ENCODE results near the gene GNAQ. TPM values are rescaled to one million over a fixed set of nuclear protein-coding genes. Genes with fewer than 3 reads are reported as not detected.

The GNAQ gene
- total and polyA plus RNA-seq, 2 experiments from 2014 or later, result 21.1 to 32.8 TPM

- no peak for TF ChIP-seq CTCF (IDR thresholded peaks at IDR 0.05; ENCODE audit: low read depth, low read length)
- Histone ChIP-seq H3K27ac (peak overlapping the region; percentile 60), H3K27me3 (no peaks in the 10 kb centered on the region)
These were observed 173.9 kb downstream of the GNAQ start for GRCh38 chr9:77857513-77858259.

GRCh38 chr9:77856615-77857014 is 175.0 kb downstream of the GNAQ start:
- Histone ChIP-seq H3K9me3 (ENCODE audit: low read depth) (no peaks in the 10 kb centered on the region), H3K4me3 (no peak overlapping the region), H3K36me3 (no peaks in the 10 kb centered on the region), H3K27ac (peak overlapping the region; percentile 60), H3K27me3 (no peaks in the 10 kb centered on the region), H3K4me1 (ENCODE audit: low read depth) (peaks cover 8% of the 10 kb centered on the region)
- no peak for DNase-seq (ENCODE audit: low read depth in 1 of 2, low spot score in 1 of 2)
- no peak for TF ChIP-seq CTCF (IDR thresholded peaks at IDR 0.05; ENCODE audit: low read depth, low read length)

More at GRCh38 chr9:77857513-77858259, 173.9 kb downstream of the GNAQ start:
- H3K4me1 ChIP-seq (ENCODE audit: low read depth), result peaks cover 8% of the 10 kb centered on the region
- H3K4me3 ChIP-seq, result no peak overlapping the region
- no peak for DNase-seq (ENCODE audit: low read depth in 1 of 2, low spot score in 1 of 2)
- H3K9me3 ChIP-seq (ENCODE audit: low read depth), result no peaks in the 10 kb centered on the region
- no peaks in the 10 kb centered on the region for H3K36me3 ChIP-seq

- Histone ChIP-seq H3K27ac (no peak overlapping the region), H3K4me1 (ENCODE audit: low read depth) (peaks cover 8% of the 10 kb centered on the region), H3K36me3 (no peaks in the 10 kb centered on the region), H3K9me3 (ENCODE audit: low read depth) (no peaks in the 10 kb centered on the region), H3K27me3 (no peaks in the 10 kb centered on the region), H3K4me3 (no peak overlapping the region)
- no peak for DNase-seq (ENCODE audit: low read depth in 1 of 2, low spot score in 1 of 2)
- TF ChIP-seq CTCF (IDR thresholded peaks at IDR 0.05; ENCODE audit: low read depth, low read length), result no peak
These were observed 176.7 kb downstream of the GNAQ start for GRCh38 chr9:77854916-77855311.

- H3K27ac ChIP-seq, result no peak overlapping the region
- peaks cover 8% of the 10 kb centered on the region for H3K4me1 ChIP-seq (ENCODE audit: low read depth)
- no peaks in the 10 kb centered on the region for H3K36me3 ChIP-seq
- H3K27me3 ChIP-seq, result no peaks in the 10 kb centered on the region
- H3K9me3 ChIP-seq (ENCODE audit: low read depth), result no peaks in the 10 kb centered on the region
- no peak for DNase-seq (ENCODE audit: low read depth in 1 of 2, low spot score in 1 of 2)
- no peak for TF ChIP-seq CTCF (IDR thresholded peaks at IDR 0.05; ENCODE audit: low read depth, low read length)
- H3K4me3 ChIP-seq, result no peak overlapping the region
These were observed 177.2 kb downstream of the GNAQ start for GRCh38 chr9:77854258-77854915.

- no peaks in the 10 kb centered on the region for H3K36me3 ChIP-seq
- no peak for TF ChIP-seq CTCF (IDR thresholded peaks at IDR 0.05; ENCODE audit: low read depth, low read length)
- H3K4me1 ChIP-seq (ENCODE audit: low read depth), result peaks cover 8% of the 10 kb centered on the region
- no peak overlapping the region for H3K27ac ChIP-seq
- H3K4me3 ChIP-seq, result no peak overlapping the region
- DNase-seq (ENCODE audit: low read depth in 1 of 2, low spot score in 1 of 2), result no peak
- no peaks in the 10 kb centered on the region for H3K9me3 ChIP-seq (ENCODE audit: low read depth)
- no peaks in the 10 kb centered on the region for H3K27me3 ChIP-seq
These were observed 177.9 kb downstream of the GNAQ start for GRCh38 chr9:77853716-77854115.

All from cardiac muscle cell (in vitro differentiated cells and primary cell).